ENCODE measurements around the gene CPSF4L.
"Not testable (repeated sequence)": the region's sequence is repeated elsewhere in the genome, so short reads cannot be mapped to it uniquely, and the experiment has no call there.

DNA sequence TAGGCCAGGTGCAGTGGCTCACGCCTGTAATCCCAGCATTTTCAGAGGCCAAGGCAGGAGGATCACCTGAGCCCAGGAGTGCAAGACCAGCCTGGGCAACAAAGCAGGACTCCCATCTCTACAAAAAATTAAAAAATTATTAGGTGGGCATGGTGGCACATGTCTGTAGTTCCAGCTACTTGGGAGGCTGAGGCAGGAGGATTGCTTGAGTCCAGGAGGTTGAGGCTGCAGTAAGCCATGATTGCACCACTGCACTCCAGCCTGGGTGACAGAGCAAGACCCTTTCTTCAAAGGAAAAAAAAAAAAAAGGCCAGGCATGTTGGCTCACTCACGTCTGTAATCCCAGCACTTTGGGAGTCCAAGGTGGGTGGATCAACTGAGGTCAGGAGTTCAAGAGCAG is 2.8 kb upstream of the CPSF4L start:
- TF ChIP-seq, protein P1, sequence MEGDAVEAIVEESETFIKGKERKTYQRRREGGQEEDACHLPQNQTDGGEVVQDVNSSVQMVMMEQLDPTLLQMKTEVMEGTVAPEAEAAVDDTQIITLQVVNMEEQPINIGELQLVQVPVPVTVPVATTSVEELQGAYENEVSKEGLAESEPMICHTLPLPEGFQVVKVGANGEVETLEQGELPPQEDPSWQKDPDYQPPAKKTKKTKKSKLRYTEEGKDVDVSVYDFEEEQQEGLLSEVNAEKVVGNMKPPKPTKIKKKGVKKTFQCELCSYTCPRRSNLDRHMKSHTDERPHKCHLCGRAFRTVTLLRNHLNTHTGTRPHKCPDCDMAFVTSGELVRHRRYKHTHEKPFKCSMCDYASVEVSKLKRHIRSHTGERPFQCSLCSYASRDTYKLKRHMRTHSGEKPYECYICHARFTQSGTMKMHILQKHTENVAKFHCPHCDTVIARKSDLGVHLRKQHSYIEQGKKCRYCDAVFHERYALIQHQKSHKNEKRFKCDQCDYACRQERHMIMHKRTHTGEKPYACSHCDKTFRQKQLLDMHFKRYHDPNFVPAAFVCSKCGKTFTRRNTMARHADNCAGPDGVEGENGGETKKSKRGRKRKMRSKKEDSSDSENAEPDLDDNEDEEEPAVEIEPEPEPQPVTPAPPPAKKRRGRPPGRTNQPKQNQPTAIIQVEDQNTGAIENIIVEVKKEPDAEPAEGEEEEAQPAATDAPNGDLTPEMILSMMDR (IDR thresholded peaks at IDR 0.05; ENCODE audit: low read depth, low read length) = not testable (repeated sequence)
- not testable (repeated sequence) for TF ChIP-seq EZH2phosphoT487 (IDR thresholded peaks at IDR 0.05; ENCODE audit: low read depth)

All from OCI-LY3 (cell line).